ENCODE data around the gene FBXW5. TPM values are rescaled to one million over a fixed set of nuclear protein-coding genes. Genes with fewer than 3 reads are reported as not detected.
A peak's percentile ranks its signal among the peaks of the same experiment; 100 is the strongest.

Gene FBXW5
- polyA plus RNA-seq, 3 donors, result 85.3 to 117 (median 92.7) TPM

- Mint-ChIP-seq H3K4me3 (peak overlapping the region; percentile 20 to 70), H3K9me3 (peaks cover 0 to 2% (median 0%) of the 10 kb centered on the region in 7 donors), H3K4me1 (peaks cover 19% of the 10 kb centered on the region), H3K27me3 (ENCODE audit: low read depth in 3 of 3) (peaks cover 12 to 44% (median 21%) of the 10 kb centered on the region in 3 donors), H3K27ac (peak overlapping the region in 2 of 7 donors; percentile 26 to 30), H3K36me3 (no peaks in the 10 kb centered on the region)
- Histone ChIP-seq H3K4me2 (replicated peaks; ENCODE audit: extremely low read depth, low read length, poor library complexity, severe bottlenecking) (peak overlapping the region; percentile 37), H3K36me3 (replicated peaks in 1 of 2; ENCODE audit: control insufficient read depth in 1 of 2, insufficient read depth in 2 of 2, low read length in 2 of 2) (no peaks in the 10 kb centered on the region), H3K27ac (ENCODE audit: low read depth in 1 of 2, low read length in 2 of 2) (no peak overlapping the region), H3K79me2 (ENCODE audit: insufficient read depth, low read length) (no peaks in the 10 kb centered on the region), H3K9me3 (replicated peaks in 1 of 2; ENCODE audit: control insufficient read depth in 1 of 2, insufficient read depth in 1 of 2, low read length in 2 of 2) (no peaks in the 10 kb centered on the region), H4K20me1 (ENCODE audit: insufficient read depth, low read length) (no peaks in the 10 kb centered on the region), H3K4me3 (replicated peaks in 1 of 3; ENCODE audit: low read depth in 2 of 3, low read length in 3 of 3) (peak overlapping the region in 1 of 3 experiments; percentile 37), H2AFZ (ENCODE audit: insufficient read depth, low read depth, low read length, poor library complexity, severe bottlenecking) (peak overlapping the region; percentile 44), H3K4me1 (ENCODE audit: control insufficient read depth in 1 of 2, insufficient read depth in 2 of 2, low read length in 2 of 2) (peaks cover 22 to 35% of the 10 kb centered on the region in 2 donors), H3K27me3 (ENCODE audit: control insufficient read depth in 2 of 2, insufficient read depth in 2 of 2, low read length in 2 of 2) (peaks cover 0 to 20% of the 10 kb centered on the region in 2 donors), H3K9ac (ENCODE audit: insufficient read depth, low read length, poor library complexity, severe bottlenecking) (peak overlapping the region; percentile 39)
- TF ChIP-seq, protein P1, sequence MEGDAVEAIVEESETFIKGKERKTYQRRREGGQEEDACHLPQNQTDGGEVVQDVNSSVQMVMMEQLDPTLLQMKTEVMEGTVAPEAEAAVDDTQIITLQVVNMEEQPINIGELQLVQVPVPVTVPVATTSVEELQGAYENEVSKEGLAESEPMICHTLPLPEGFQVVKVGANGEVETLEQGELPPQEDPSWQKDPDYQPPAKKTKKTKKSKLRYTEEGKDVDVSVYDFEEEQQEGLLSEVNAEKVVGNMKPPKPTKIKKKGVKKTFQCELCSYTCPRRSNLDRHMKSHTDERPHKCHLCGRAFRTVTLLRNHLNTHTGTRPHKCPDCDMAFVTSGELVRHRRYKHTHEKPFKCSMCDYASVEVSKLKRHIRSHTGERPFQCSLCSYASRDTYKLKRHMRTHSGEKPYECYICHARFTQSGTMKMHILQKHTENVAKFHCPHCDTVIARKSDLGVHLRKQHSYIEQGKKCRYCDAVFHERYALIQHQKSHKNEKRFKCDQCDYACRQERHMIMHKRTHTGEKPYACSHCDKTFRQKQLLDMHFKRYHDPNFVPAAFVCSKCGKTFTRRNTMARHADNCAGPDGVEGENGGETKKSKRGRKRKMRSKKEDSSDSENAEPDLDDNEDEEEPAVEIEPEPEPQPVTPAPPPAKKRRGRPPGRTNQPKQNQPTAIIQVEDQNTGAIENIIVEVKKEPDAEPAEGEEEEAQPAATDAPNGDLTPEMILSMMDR (IDR thresholded peaks at IDR 0.05), result no peak
- 31% methylated on average over 11 of the region's 15 CpGs for WGBS (ENCODE audit: insufficient coverage)
- intact Hi-C loops (cut with micrococcal nuclease), result no loop called here
- peak in 2 of 3 donors; percentile 25 to 29 for DNase-seq
Observed at GRCh38 chr9:136974817-136975535, 30.4 kb upstream of the FBXW5 start.

GRCh38 chr9:136973618-136974617 lies 29.4 kb upstream of the FBXW5 start:
- peaks cover 12 to 42% (median 17%) of the 10 kb centered on the region in 3 donors for H3K27me3 Mint-ChIP-seq (ENCODE audit: low read depth in 3 of 3)
- TF ChIP-seq, protein P1 (IDR thresholded peaks at IDR 0.05), result no peak
- no peak overlapping the region for H3K4me3 Mint-ChIP-seq
- peaks cover 22 to 35% of the 10 kb centered on the region in 2 donors for H3K4me1 ChIP-seq (ENCODE audit: control insufficient read depth in 1 of 2, insufficient read depth in 2 of 2, low read length in 2 of 2)
- no peak overlapping the region for H3K4me3 ChIP-seq (replicated peaks in 1 of 3; ENCODE audit: low read depth in 2 of 3, low read length in 3 of 3)
- no peaks in the 10 kb centered on the region for H3K36me3 Mint-ChIP-seq
- no peaks in the 10 kb centered on the region for H3K79me2 ChIP-seq (ENCODE audit: insufficient read depth, low read length)
- H3K27ac Mint-ChIP-seq, result no peak overlapping the region
- H2AFZ ChIP-seq (ENCODE audit: insufficient read depth, low read depth, low read length, poor library complexity, severe bottlenecking), result no peak overlapping the region
- intact Hi-C loops (cut with micrococcal nuclease), result no loop called here
- no peaks in the 10 kb centered on the region for H3K9me3 ChIP-seq (replicated peaks in 1 of 2; ENCODE audit: control insufficient read depth in 1 of 2, insufficient read depth in 1 of 2, low read length in 2 of 2)
- DNase-seq, result no peak
- H3K9me3 Mint-ChIP-seq, result peaks cover 0 to 1% (median 0%) of the 10 kb centered on the region in 7 donors
- H3K36me3 ChIP-seq (replicated peaks in 1 of 2; ENCODE audit: control insufficient read depth in 1 of 2, insufficient read depth in 2 of 2, low read length in 2 of 2), result no peaks in the 10 kb centered on the region
- H3K4me1 Mint-ChIP-seq, result peaks cover 19% of the 10 kb centered on the region
- H3K9ac ChIP-seq (ENCODE audit: insufficient read depth, low read length, poor library complexity, severe bottlenecking), result no peak overlapping the region
- H3K27me3 ChIP-seq (ENCODE audit: control insufficient read depth in 2 of 2, insufficient read depth in 2 of 2, low read length in 2 of 2), result peaks cover 0 to 20% of the 10 kb centered on the region in 2 donors
- no peaks in the 10 kb centered on the region for H4K20me1 ChIP-seq (ENCODE audit: insufficient read depth, low read length)
- 91% methylated on average over 19 of the region's 29 CpGs for WGBS (ENCODE audit: insufficient coverage)
- H3K4me2 ChIP-seq (replicated peaks; ENCODE audit: extremely low read depth, low read length, poor library complexity, severe bottlenecking), result no peak overlapping the region
- no peak overlapping the region for H3K27ac ChIP-seq (ENCODE audit: low read depth in 1 of 2, low read length in 2 of 2)
